GM10847 (cell line): ENCODE data around the gene CAND1.

Experiments used
- POLR2A ChIP-seq: IDR thresholded peaks from 2 replicates; pipeline ENCODE4 v1.6.1; 2011; ENCODE audit not compliant: insufficient read length; ENCODE audit errors: extremely low read depth

Gene CAND1

GRCh38 chr12:67319936-67320335, 50.8 kb downstream of the CAND1 start:
- TF ChIP-seq POLR2A: no peak

GRCh38 chr12:67320614-67321295, 51.6 kb downstream of the CAND1 start:
- TF ChIP-seq POLR2A: no peak

- TF ChIP-seq POLR2A: no peak
Measured at GRCh38 chr12:67322580-67322979, 53.4 kb downstream of the CAND1 start.

GRCh38 chr12:67323007-67323406, 53.8 kb downstream of the CAND1 start:
- TF ChIP-seq POLR2A: no peak

- no peak for TF ChIP-seq POLR2A
Measured at GRCh38 chr12:67326637-67327036, 57.5 kb downstream of the CAND1 start.

GRCh38 chr12:67327466-67327865, 58.3 kb downstream of the CAND1 start:
- TF ChIP-seq POLR2A: no peak

GRCh38 chr12:67331123-67331522, 62.0 kb downstream of the CAND1 start:
- no peak for TF ChIP-seq POLR2A

GRCh38 chr12:67331828-67332227, 62.7 kb downstream of the CAND1 start:
- no peak for TF ChIP-seq POLR2A

GRCh38 chr12:67333649-67334048, 64.5 kb downstream of the CAND1 start:
- TF ChIP-seq POLR2A: no peak

- no peak for TF ChIP-seq POLR2A
Measured at GRCh38 chr12:67338426-67338825, 69.3 kb downstream of the CAND1 start.

- TF ChIP-seq POLR2A: no peak
Measured at GRCh38 chr12:67339530-67339929, 70.4 kb downstream of the CAND1 start.

GRCh38 chr12:67344979-67345710, 76.0 kb downstream of the CAND1 start:
- no peak for TF ChIP-seq POLR2A

- no peak for TF ChIP-seq POLR2A
Measured at GRCh38 chr12:67348683-67349082, 79.5 kb downstream of the CAND1 start.

- TF ChIP-seq POLR2A: no peak
Measured at GRCh38 chr12:67352682-67353081, 83.5 kb downstream of the CAND1 start.

- TF ChIP-seq POLR2A: no peak
Measured at GRCh38 chr12:67354322-67354721, 85.2 kb downstream of the CAND1 start.

GRCh38 chr12:67354966-67355365, 85.8 kb downstream of the CAND1 start:
- TF ChIP-seq POLR2A: no peak
